Right hindlimb (tissue), 1 donor: Measurements from ENCODE around the gene TOR3A.
"Not testable (repeated sequence)": the region's sequence is repeated elsewhere in the genome, so short reads cannot be mapped to it uniquely, and the experiment has no call there.

Experiments
- DNase-seq: peaks from one replicate; pipeline ENCODE4 v3.0.0-alpha.2; 2018

Gene TOR3A

GRCh38 chr1:179115181-179115580, 33.3 kb downstream of the TOR3A start:
- no peak for DNase-seq

- DNase-seq = no peak
These were observed 37.6 kb downstream of the TOR3A start for GRCh38 chr1:179119513-179119912.

- no peak for DNase-seq
These were observed 38.9 kb downstream of the TOR3A start for GRCh38 chr1:179120736-179121135.

- DNase-seq = peak; percentile 32
These were observed 39.5 kb downstream of the TOR3A start for GRCh38 chr1:179121159-179121938.

- DNase-seq = no peak
These were observed 43.0 kb downstream of the TOR3A start for GRCh38 chr1:179124873-179125272.

- no peak for DNase-seq
These were observed 44.6 kb downstream of the TOR3A start for GRCh38 chr1:179126338-179127060.

GRCh38 chr1:179127163-179127895, 45.5 kb downstream of the TOR3A start:
- DNase-seq = no peak

GRCh38 chr1:179128520-179128919, 46.6 kb downstream of the TOR3A start:
- no peak for DNase-seq

- no peak for DNase-seq
These were observed 48.0 kb downstream of the TOR3A start for GRCh38 chr1:179129702-179130473.

- not testable (repeated sequence) for DNase-seq
These were observed 53.3 kb downstream of the TOR3A start for GRCh38 chr1:179135168-179135567.

GRCh38 chr1:179135707-179136106, 53.8 kb downstream of the TOR3A start:
- DNase-seq = not testable (repeated sequence)

GRCh38 chr1:179137617-179138255, 55.9 kb downstream of the TOR3A start:
- no peak for DNase-seq

- DNase-seq = peak; percentile 25
These were observed 56.9 kb downstream of the TOR3A start for GRCh38 chr1:179138755-179139154.

- no peak for DNase-seq
These were observed 59.9 kb downstream of the TOR3A start for GRCh38 chr1:179141592-179142251.

GRCh38 chr1:179142889-179143299, 61.0 kb downstream of the TOR3A start:
- peak; percentile 47 for DNase-seq

- DNase-seq = no peak
These were observed 61.5 kb downstream of the TOR3A start for GRCh38 chr1:179143322-179143721.

GRCh38 chr1:179144626-179145025, 62.8 kb downstream of the TOR3A start:
- DNase-seq = no peak

GRCh38 chr1:179145521-179145920, 63.7 kb downstream of the TOR3A start:
- DNase-seq = no peak
